Measurements from ENCODE around the gene TMLHE.
"Not testable (repeated sequence)": the region's sequence is repeated elsewhere in the genome, so short reads cannot be mapped to it uniquely, and the experiment has no call there.

TMLHE gene

DNA sequence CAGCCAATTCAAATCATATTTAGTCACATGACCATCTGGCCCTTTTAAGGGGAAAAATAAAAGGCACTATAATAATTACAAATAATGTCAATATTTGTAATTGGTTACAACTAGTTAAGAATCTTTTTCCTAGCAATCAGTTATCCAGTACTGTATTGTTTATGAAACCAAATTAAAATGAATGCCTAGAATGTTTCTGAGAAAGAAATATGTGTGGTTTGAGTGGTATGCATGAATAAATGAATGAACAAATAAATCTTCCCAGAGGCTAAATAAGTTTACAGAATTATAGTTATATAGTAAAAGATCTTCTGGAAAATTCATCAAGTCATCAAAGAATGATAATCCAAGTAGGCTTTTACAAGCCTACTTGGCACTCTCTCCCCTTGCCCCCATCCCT is 98.5 kb downstream of the TMLHE start:
- FAIRE-seq (no peak), DNase-seq (ENCODE audit: extremely low spot score, insufficient read length, low read depth) (no peak)

DNA sequence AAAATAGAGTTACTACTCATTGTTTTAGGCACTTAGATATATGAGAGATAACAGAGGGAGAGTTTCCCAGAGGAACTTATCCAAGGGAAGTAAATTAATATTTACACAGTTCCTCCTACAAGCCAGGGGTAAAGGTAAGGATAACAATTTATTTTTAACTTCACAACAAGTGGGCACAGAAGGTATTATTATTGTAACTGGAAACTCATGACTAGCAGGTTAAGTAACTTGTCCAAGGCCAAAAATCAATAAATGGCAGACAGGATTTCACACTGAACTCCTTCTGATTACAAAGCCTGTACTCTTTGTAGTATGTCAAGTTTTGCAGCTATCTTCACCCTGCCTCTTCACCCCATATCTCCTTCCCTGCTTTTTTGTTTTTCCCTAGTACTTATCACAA is 107.5 kb downstream of the TMLHE start:
- no peak for FAIRE-seq

DNA sequence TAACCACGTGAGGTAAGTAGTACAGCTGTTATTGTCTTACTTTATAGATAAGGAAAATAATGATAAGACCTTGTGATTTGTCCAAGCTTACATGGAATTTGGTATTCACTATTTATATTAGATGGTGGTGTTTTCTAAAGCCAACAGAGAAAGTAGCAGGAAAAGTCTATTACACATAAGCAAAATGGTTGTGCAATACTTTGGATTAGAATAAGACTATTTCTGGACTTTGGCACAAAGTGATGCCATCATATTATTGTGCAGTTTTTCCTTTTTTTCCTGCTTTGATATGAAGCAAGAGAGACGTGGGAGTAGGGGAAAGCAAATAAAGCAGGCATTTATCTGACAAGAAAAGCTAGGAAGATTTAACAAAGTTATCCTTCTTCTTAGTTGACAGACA is 117.6 kb downstream of the TMLHE start:
- DNase-seq (ENCODE audit: extremely low spot score, insufficient read length, low read depth); FAIRE-seq: not testable (repeated sequence)

More for the DNA sequence above, 107.5 kb downstream of the TMLHE start:
- DNase-seq (ENCODE audit: extremely low spot score, insufficient read length, low read depth) = no peak

DNA sequence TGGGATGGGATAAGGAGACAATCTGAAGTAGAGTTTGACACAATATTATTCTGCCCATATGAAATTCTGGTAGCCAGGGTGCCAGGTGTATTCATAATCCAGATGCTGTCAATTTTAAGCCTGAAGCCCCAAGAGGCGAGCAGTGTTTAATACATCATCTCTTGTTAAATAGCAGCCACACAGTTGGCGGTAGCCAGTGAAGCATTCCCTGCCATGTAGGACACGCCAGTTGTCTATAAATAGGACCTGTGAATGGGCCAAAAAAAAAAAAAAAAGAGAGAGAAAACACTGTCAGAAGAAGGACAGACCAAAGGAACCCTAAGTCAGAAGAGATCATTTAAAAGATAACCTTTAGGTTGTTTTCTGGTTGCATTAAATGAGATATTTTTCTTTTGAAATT is 121.3 kb downstream of the TMLHE start:
- not testable (repeated sequence) for DNase-seq (ENCODE audit: extremely low spot score, insufficient read length, low read depth); FAIRE-seq

DNA sequence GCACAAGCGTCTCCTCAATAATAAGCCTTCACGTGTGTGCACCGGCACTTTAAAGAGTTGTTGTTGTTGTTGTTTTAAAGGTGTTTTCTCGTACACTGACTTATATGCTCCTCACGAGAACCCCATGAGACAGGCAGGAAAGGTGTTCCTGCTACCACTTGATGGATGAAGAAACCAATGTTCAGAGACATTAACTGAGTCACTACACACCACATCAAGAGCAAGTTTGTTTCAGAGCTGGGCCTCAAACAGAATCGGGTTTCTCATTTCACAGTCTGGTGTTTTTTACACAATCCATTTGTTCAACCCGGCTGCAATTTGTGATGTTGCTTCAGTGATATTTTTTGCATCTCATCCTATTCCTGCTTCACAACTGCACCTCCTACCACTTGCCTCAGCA is 135.6 kb downstream of the TMLHE start:
- not testable (repeated sequence) for DNase-seq (ENCODE audit: extremely low spot score, insufficient read length, low read depth)

DNA sequence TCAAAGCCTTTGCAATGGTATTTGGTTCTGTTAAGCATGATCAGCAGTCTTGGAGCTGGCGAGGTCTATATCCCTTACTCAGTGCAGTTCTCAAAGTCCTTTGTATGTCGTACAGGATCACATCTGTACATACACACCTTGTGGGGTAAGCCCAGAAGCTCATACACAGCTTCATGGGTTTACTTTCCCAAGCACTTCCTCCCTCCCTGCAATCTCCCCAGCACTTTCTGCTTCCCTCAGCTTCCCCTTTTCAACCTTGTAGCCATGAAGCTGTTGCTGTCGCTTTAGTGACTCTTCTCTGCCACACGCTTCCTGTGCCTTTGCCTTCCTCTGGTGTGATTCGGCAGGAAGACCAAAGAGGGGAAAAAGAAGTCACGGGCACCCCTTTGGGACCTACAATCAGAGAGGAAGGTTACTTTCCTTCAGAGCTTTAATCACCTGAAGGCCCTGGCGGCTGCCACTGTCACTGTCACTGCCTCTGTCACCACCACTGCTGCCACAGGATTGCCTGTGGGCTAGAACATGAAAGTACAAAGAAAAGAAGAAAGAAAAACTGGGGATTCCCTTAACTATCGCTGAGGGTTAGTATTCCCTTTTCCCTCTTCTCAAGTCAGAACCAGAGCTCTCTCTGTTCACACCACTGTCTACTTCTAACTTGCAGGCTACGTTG is 146.3 kb downstream of the TMLHE start:
- DNase-seq (ENCODE audit: extremely low spot score, insufficient read length, low read depth) = not testable (repeated sequence)
- peak; percentile 63 for FAIRE-seq

More for the DNA sequence above, 135.6 kb downstream of the TMLHE start:
- not testable (repeated sequence) for FAIRE-seq

DNA sequence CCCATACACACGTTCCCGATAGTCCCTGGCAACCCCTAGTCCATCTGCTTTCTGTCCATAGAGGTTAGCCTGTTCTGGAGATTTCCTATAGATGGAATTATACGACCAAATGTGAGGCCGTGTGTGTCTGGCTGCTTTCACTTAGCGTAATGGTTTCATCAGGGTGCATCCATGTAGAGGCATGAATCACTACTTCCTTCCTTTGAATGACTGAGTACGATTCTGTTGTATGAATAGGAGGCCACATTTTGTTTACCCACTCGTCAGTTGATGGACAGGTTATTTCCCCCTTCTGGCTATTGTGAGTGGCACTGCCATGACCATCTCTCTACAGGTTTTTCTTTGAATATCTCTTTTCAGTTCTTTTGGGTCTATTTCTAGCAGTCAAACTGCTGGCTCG is 152.3 kb downstream of the TMLHE start:
- DNase-seq (ENCODE audit: extremely low spot score, insufficient read length, low read depth); FAIRE-seq: not testable (repeated sequence)

DNA sequence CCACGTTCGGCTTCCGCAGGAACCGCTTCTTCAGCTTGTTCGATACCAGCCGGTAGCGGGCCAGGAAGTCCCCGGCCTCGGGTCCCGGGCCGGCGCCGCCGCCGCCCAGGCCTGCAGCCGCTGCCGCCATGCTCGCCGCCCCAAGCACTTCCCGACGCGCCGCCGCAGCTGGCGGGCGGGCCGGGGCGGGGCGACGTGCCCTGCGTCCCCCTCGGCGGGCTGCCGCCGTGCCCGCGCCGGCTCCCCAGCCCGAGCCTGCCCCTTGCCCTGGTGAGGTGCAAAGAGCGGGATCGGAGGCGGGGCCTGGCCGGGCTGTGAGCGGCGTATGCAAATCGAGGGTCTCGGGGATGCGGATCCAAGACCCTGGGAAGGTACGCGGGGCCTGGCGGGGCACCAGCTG is 154.3 kb downstream of the TMLHE start, which contains the start of gene F8A3:
Gene F8A3, minus strand, starts transcription at position 150 of the 400 bp plus-strand sequence. Its CDS starts 20 bp downstream, at position 130.
- DNase-seq (ENCODE audit: extremely low spot score, insufficient read length, low read depth); FAIRE-seq: not testable (repeated sequence)

DNA sequence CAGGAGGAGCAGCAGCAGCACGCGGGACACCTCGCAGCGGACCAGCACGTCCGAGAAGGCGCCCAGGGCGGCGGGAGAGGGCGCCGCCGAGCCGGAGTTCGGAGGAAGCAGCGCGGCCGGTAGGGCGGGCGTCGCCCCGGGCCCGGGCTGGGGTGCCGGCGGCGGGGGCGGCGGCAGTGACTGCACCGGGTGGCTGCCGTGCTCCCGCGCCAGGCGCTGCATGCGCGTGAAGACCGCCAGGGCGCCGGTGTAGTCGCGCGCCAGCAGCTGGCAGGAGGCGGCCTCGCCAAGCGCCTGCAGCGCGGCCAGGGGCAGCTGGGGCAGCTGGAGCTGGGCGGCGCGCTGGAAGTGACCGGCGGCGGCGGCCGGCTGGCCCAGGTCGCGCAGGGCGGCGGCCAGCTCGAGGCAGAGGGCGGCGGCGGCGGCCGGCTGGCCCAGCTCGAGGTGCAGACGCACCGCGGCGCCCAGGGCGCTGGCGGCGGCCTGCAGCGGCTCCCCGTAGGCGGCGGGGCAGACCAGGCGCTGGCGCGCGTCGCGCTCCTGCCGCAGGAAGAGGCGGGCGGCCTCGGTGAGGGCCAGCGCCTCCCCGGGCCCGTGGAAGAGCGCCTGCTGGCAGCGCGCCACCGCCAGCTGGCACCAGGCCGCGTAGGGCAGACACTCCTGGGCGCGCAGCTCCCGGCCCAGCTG is 154.8 kb downstream of the TMLHE start:
- DNase-seq (ENCODE audit: extremely low spot score, insufficient read length, low read depth) = not testable (repeated sequence)

DNA sequence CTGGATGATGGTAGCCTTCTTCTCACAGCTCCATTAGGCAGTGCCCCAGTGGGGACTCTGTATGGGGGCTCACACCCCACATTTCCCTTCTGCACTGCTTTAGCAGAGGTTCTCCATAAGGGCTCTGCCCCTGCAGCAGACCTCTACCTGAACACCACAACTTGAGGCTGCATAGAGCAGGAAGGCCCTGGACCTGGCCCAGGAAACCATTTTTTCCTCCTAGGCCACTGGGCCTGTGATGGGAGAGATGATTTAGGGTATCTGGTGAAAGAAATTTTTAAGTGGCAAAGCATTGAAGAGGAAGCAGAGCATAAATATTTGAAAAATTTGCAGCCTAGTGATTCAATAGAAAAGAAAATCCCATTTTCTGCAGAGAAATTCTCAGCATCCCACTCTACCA is 171.7 kb downstream of the TMLHE start:
- no peak for DNase-seq (ENCODE audit: extremely low spot score, insufficient read length, low read depth)
- no peak for FAIRE-seq

More for the DNA sequence above, 154.8 kb downstream of the TMLHE start:
- not testable (repeated sequence) for FAIRE-seq

Data from GM18507 (cell line).